Colon (tissue), 2 donors: ENCODE results near the gene EPHA8.

Source experiments
- FAIRE-seq: peaks from 2 replicates; lab custom pipeline; 2012; peaks lifted over from hg19 to GRCh38; lab: Jason Lieb, UNC
- donor health status: control.
- donor health status: control.

The EPHA8 gene

DNA sequence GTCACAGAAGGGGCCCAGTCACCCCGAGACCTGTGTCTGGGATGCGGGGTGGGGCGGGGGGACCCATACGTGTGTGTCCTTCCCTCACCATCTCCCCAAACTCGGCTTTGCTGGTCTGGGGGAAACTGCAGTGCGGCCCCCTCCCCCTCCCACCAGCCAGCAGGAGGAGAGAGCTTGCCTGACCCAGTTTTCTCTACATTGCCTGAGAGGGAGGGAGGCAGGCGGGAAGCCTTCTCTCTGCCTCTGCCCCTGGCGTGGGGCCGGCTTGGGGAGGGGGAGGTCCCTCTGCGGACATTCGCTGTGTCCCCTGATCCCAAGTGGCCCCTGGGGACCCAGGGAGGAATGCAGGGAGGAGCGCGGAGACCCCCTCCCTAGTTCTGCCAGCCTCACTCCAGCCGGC lies 3.9 kb downstream of the EPHA8 start:
- FAIRE-seq: no peak

GRCh38 chr1:22567994-22568393 lies 4.7 kb downstream of the EPHA8 start:
- no peak for FAIRE-seq

DNA sequence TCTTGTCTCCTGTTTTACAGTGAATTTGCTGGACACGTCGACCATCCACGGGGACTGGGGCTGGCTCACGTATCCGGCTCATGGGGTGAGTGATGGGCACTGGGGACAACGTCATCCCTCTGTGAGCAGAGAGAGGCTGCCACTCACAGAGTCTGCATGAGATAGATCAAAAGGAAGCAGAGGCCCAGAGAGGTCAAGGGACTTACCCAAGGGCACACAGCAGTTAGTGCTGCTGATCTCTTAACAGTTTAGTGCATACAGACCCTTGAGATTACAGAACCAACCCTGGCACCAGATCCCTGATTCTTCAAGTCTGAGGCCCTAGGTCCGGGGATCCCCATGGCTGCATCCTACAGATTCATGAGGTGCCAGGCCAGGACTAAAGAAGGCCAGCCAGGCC lies 6.0 kb downstream of the EPHA8 start:
- FAIRE-seq: no peak

- no peak for FAIRE-seq
These were observed 7.0 kb downstream of the EPHA8 start for GRCh38 chr1:22570140-22570909.

GRCh38 chr1:22572818-22573217 lies 9.5 kb downstream of the EPHA8 start:
- no peak for FAIRE-seq

DNA sequence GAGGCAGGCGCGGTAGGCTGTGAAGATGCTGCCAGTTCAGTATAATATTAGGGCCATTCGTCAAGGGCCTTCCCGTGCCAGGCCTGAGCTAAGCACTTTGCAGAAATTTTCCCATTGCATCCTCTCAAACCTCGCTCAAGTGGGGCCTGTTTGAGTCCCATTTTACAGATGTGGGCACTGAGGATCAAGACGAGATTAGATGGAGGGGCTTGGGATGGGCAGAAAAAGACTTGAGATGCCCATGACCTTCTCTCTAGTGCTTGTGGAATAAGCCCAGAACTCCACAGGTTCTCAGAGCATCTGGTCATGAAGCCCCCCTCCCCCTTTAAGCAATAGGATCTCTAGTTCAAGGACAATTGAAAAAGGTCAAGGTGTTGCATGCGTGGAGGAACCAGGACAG lies 9.9 kb downstream of the EPHA8 start:
- no peak for FAIRE-seq

DNA sequence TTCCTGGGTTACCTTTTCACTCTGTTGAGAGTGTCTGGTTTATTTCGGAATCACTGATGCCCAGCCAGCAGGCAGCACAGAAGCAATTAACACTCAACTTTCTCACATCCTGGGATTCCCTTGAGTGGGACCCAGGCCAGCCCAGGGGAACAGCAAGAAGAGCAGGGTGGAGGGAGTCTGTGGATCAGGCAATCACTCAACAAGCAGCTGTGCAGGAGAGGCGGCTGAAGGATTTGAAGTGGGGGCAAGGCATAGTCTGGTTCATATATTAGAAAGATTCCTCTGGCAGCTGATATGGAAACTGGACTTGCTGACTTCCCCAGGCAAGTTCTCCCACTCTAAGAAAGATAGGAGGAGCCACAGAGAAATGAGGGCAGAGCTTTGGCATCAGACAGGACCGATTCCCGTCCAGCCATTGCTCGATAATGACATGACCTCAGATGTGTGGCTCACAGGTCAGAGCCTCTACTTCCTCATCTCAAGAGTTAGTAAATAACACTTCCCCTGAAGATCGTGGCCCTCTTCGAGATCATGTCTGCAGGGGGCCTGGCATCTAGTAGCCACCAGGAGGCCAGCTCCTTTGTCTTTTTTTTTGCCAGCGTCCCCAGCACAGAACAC lies 12.4 kb downstream of the EPHA8 start:
- FAIRE-seq: no peak

DNA sequence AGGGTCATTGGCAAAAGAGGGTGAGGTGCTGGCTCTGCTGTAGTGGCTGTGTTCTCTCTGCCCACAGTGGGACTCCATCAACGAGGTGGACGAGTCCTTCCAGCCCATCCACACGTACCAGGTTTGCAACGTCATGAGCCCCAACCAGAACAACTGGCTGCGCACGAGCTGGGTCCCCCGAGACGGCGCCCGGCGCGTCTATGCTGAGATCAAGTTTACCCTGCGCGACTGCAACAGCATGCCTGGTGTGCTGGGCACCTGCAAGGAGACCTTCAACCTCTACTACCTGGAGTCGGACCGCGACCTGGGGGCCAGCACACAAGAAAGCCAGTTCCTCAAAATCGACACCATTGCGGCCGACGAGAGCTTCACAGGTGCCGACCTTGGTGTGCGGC lies 12.9 kb downstream of the EPHA8 start:
- no peak for FAIRE-seq

DNA sequence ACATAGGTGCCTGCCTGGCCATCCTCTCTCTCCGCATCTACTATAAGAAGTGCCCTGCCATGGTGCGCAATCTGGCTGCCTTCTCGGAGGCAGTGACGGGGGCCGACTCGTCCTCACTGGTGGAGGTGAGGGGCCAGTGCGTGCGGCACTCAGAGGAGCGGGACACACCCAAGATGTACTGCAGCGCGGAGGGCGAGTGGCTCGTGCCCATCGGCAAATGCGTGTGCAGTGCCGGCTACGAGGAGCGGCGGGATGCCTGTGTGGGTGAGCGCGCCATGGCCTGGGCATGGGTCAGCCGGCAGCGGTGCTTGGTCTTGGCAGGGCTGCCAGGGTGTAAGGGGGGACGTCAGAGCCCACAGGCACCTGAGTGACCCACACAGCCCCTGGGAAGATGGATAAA lies 13.3 kb downstream of the EPHA8 start:
- no peak for FAIRE-seq

GRCh38 chr1:22578732-22579361 lies 15.6 kb downstream of the EPHA8 start:
- FAIRE-seq: no peak

GRCh38 chr1:22579541-22580155 lies 16.4 kb downstream of the EPHA8 start:
- no peak for FAIRE-seq

DNA sequence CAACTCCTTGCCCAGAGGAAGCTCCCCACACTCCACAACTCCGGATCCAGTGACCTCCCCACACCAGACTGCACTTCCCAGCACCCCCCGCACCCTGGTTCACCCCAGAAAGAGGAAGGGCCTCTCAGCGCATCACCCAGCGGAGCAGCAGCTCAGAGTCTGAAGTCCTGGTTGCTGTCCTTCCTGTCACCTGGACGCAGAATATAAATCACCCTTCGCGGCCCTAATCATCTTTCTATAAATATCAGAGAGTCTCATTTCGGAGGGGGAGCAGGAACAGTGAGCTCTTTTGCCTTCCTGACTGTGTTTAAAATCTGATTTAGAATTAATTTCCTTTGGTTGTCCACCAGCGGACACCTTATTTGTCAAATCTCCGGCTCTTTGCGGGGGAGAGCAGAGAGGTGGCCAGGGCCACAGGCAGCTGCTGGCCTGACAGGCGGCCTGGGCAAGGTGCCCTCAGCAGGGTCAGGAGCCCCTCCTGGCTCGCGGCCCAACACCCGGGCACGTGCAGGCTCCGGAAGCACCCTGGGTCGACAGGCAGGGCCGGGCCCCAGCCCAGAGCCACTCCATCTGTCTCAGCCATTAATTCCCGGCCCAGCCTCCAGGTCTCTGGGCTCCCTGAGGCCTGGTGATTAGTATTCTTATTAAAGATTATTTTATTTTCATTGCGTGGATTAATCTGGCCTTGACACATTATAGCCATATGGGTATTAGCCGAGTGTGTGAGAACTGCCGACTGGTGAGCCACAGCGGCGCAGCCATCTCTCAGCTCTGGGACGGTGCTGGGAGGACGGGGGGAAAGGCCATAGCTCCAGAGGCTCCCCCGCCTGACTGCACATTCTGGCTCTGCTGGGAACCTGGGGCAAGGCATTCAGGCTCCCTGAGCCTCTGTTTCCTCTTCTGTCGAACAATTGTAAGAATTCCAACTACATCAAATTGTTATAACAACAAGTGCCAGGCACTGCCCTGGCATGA lies 19.7 kb downstream of the EPHA8 start:
- no peak for FAIRE-seq

- FAIRE-seq: no peak
These were observed 20.8 kb downstream of the EPHA8 start for GRCh38 chr1:22584001-22584562.

DNA sequence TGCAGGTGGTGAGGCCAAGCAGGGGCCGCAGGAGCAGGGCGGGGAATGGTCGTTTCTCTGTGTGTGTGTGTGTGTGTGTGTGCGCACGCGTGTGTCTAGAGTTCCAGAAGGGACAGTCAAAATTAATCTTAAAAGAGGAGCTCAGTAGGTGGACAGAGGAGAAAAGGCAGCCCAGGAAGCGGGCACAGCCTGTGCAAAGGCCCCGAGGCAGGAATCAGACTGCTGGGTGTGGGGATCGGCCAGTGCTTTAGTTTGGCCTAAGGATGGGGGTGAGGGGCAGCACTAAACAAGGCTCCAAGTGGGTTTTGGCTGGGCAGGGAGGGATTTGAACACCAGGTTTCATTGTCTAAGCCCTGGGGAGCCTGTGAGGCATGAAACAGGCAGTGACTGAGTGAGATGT lies 21.7 kb downstream of the EPHA8 start:
- FAIRE-seq: no peak

DNA sequence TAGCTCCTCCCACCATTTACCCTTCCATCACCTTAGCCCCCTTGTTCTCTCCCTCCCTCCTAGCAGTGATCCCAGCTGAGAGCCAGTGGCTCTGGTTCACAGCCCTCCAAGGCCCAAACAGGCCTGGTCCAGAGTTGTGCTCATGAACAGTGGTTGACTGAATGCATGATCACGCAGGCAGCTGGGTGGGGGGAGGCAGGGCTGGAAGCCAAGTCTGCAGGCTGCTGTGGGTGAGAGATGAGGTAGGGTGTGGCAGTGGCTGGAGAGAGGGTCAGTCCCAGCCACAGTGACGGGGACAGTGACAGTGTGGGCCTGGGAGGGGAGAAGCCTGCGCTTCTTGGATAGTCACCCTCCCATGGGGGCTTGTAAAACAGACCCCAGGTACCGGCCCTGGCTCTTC lies 22.2 kb downstream of the EPHA8 start:
- FAIRE-seq: no peak

GRCh38 chr1:22586356-22587130 lies 23.3 kb downstream of the EPHA8 start:
- no peak for FAIRE-seq

- no peak for FAIRE-seq
These were observed 24.0 kb downstream of the EPHA8 start for GRCh38 chr1:22587247-22587646.

DNA sequence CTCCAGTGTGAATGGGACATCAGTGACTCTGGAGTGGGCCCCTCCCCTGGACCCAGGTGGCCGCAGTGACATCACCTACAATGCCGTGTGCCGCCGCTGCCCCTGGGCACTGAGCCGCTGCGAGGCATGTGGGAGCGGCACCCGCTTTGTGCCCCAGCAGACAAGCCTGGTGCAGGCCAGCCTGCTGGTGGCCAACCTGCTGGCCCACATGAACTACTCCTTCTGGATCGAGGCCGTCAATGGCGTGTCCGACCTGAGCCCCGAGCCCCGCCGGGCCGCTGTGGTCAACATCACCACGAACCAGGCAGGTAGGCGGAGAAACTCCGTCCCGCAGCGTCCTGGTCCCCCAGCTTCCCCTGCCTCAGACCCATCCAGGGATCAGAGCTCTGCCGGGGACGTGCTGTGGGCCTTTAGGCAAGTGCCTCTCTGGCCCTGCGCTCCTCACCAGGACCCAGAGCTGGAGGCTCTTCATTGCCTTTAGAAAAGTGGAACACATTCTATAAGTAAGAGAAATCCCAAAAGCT lies 25.7 kb downstream of the EPHA8 start:
- no peak for FAIRE-seq

GRCh38 chr1:22591576-22591975 lies 28.3 kb downstream of the EPHA8 start:
- no peak for FAIRE-seq

- FAIRE-seq: no peak
These were observed 28.8 kb downstream of the EPHA8 start for GRCh38 chr1:22592051-22592450.
